SK-N-SH treated with all-trans-retinoic acid at 6 μM for 48 hours (cell line): ENCODE measurements around the gene EWSR1.

Source experiments
- ATAC-seq: fragments of 200-7000 bp; cut with Tn5 transposase; 3 replicates; pipeline ENCODE4 v1.9.1; 2020; ENCODE audit warnings: mild to moderate bottlenecking, moderate library complexity
- ARNTL ChIP-seq: fragments of 450-650 bp; formaldehyde crosslinking; IDR thresholded peaks from 2 replicates; pipeline ENCODE4 v1.5.0; 2020; ENCODE audit warnings: low read depth, mild to moderate bottlenecking, moderate library complexity, borderline replicate concordance
- BACH2 ChIP-seq: fragments of 250-450 bp; sonication (Bioruptor Pico); IDR thresholded peaks from 2 replicates; pipeline ENCODE4 v1.9.0; 2021; ENCODE audit warnings: mild to moderate bottlenecking, borderline replicate concordance
- CSDC2 ChIP-seq: fragments of 250-450 bp; sonication (Bioruptor Pico); IDR thresholded peaks from 2 replicates; pipeline ENCODE4 v1.5.0; 2020; ENCODE audit warnings: mild to moderate bottlenecking, moderate library complexity
- ESRRG ChIP-seq: fragments of 250-450 bp; sonication (Bioruptor Pico); IDR thresholded peaks from 2 replicates; pipeline ENCODE4 v1.6.1; 2021; ENCODE audit warnings: mild to moderate bottlenecking
- GLIS3 ChIP-seq: fragments of 250-450 bp; sonication (Bioruptor Pico); IDR thresholded peaks from 2 replicates; pipeline ENCODE4 v1.5.0; 2020; ENCODE audit warnings: mild to moderate bottlenecking, moderate library complexity
- ISL1 ChIP-seq: fragments of 250-450 bp; sonication (Bioruptor Pico); IDR thresholded peaks from 2 replicates; pipeline ENCODE4 v2.1.2; 2022; ENCODE audit warnings: mild to moderate bottlenecking, moderate library complexity
- OSR1 ChIP-seq: fragments of 250-450 bp; sonication (Bioruptor Pico); IDR thresholded peaks from 2 replicates; pipeline ENCODE4 v1.8.0; 2022; ENCODE audit warnings: moderate library complexity, mild to moderate bottlenecking, inconsistent platforms
- PPARA ChIP-seq: fragments of 250-450 bp; sonication (Bioruptor Pico); IDR thresholded peaks from 2 replicates; pipeline ENCODE4 v1.5.0; 2020; ENCODE audit warnings: mild to moderate bottlenecking, borderline replicate concordance
- RARB ChIP-seq: fragments of 250-450 bp; sonication (Bioruptor Pico); IDR thresholded peaks from 2 replicates; pipeline ENCODE4 v1.8.0; 2021; ENCODE audit warnings: mild to moderate bottlenecking, moderate library complexity
- SNAI2 ChIP-seq: fragments of 250-450 bp; sonication (Bioruptor Pico); IDR thresholded peaks from 2 replicates; pipeline ENCODE4 v1.5.0; 2020; ENCODE audit warnings: mild to moderate bottlenecking, moderate library complexity
- TCF4 ChIP-seq: fragments of 250-450 bp; sonication (Bioruptor Pico); IDR thresholded peaks from 2 replicates; pipeline ENCODE4 v1.8.0; 2021; ENCODE audit warnings: mild to moderate bottlenecking, moderate library complexity, borderline replicate concordance
- TOX ChIP-seq: fragments of 250-450 bp; sonication (Bioruptor Pico); IDR thresholded peaks from 2 replicates; pipeline ENCODE4 v1.8.0; 2021; ENCODE audit warnings: mild to moderate bottlenecking, moderate library complexity, borderline replicate concordance
- ZC3H10 ChIP-seq: fragments of 250-450 bp; sonication (Bioruptor Pico); IDR thresholded peaks from 2 replicates; pipeline ENCODE4 v1.5.1; 2021; ENCODE audit warnings: mild to moderate bottlenecking, moderate library complexity
- ZFP30 ChIP-seq: fragments of 450-650 bp; formaldehyde crosslinking; IDR thresholded peaks from 2 replicates; pipeline ENCODE4 v1.5.0; 2022; ENCODE audit warnings: mild to moderate bottlenecking, moderate library complexity
- ZNF565 ChIP-seq: fragments of 450-650 bp; formaldehyde crosslinking; conservative IDR thresholded peaks from 2 replicates; pipeline ENCODE4 v1.5.0; 2020; ENCODE audit warnings: low read depth, mild to moderate bottlenecking, moderate library complexity
- ZNF70 ChIP-seq: fragments of 450-650 bp; formaldehyde crosslinking; IDR thresholded peaks from 2 replicates; pipeline ENCODE4 v1.5.0; 2020; ENCODE audit warnings: mild to moderate bottlenecking, moderate library complexity
- ZNF8 ChIP-seq: fragments of 450-650 bp; formaldehyde crosslinking; IDR thresholded peaks from 2 replicates; pipeline ENCODE4 v1.5.0; 2020; ENCODE audit warnings: mild to moderate bottlenecking, moderate library complexity
- TF ChIP-seq, protein P1 (sequence below): fragments of 250-450 bp; sonication (Bioruptor Pico); IDR thresholded peaks from 2 replicates; pipeline ENCODE4 v1.5.0; 2020; ENCODE audit warnings: mild to moderate bottlenecking, moderate library complexity
- TF ChIP-seq, protein P2 (sequence below): fragments of 250-450 bp; sonication (Bioruptor Pico); IDR thresholded peaks from 2 replicates; pipeline ENCODE4 v1.5.1; 2020; ENCODE audit warnings: low read depth, mild to moderate bottlenecking, moderate library complexity
- TF ChIP-seq, protein P3 (sequence below): fragments of 250-450 bp; sonication (Bioruptor Pico); IDR thresholded peaks from 2 replicates; pipeline ENCODE4 v1.8.0; 2021; ENCODE audit warnings: low read depth, mild to moderate bottlenecking, moderate library complexity, borderline replicate concordance
- TF ChIP-seq, protein P4 (sequence below): fragments of 250-450 bp; sonication (Bioruptor Pico); IDR thresholded peaks from 2 replicates; pipeline ENCODE4 v1.5.1; 2021; ENCODE audit warnings: mild to moderate bottlenecking, moderate library complexity

The EWSR1 gene

DNA sequence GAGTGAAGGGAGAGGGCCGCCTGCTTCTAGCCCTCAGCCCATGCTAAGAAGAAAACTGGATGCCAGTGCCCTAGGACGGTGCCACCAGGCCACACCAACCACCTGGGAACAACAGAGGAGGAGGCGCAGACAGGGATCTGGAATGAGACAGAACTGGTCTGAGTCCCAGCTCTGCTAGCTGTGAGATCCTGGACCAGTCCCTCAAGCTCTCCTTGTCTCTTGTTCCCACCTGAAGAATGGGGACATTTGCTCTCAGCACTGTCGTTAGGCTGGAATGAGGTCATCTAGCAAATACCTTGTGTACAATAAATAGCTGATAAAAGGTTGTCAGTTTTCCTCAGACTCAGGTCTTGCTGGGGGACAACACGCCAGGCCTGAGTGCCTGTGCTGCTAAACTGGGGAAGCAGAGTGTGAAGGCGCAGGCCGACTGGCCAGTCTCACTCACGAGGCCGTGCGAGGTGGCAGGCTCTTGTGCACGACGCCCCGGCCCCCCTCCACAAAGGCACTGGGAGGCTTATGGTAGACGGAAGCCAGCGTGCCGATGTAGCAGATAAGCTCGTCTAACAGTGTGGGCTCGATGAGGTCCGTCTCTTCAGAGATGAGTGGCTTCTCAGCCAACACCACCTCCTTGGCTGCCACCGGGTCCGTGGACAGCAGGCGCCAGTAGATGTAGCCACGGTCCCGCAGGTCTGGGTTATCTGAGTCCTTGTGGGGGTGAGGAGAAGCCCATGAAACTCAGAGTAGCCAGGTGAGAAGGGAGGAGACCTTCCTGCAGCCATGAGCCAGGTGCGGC lies 73.2 kb downstream of the EWSR1 start (continued):
- TF ChIP-seq, protein P1, sequence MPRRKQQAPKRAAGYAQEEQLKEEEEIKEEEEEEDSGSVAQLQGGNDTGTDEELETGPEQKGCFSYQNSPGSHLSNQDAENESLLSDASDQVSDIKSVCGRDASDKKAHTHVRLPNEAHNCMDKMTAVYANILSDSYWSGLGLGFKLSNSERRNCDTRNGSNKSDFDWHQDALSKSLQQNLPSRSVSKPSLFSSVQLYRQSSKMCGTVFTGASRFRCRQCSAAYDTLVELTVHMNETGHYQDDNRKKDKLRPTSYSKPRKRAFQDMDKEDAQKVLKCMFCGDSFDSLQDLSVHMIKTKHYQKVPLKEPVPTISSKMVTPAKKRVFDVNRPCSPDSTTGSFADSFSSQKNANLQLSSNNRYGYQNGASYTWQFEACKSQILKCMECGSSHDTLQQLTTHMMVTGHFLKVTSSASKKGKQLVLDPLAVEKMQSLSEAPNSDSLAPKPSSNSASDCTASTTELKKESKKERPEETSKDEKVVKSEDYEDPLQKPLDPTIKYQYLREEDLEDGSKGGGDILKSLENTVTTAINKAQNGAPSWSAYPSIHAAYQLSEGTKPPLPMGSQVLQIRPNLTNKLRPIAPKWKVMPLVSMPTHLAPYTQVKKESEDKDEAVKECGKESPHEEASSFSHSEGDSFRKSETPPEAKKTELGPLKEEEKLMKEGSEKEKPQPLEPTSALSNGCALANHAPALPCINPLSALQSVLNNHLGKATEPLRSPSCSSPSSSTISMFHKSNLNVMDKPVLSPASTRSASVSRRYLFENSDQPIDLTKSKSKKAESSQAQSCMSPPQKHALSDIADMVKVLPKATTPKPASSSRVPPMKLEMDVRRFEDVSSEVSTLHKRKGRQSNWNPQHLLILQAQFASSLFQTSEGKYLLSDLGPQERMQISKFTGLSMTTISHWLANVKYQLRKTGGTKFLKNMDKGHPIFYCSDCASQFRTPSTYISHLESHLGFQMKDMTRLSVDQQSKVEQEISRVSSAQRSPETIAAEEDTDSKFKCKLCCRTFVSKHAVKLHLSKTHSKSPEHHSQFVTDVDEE (CRISPR knock-in tag): no peak
- TF ChIP-seq TCF4 (CRISPR knock-in tag) (no peak), ARNTL (CRISPR knock-in tag) (no peak), OSR1 (no peak)

DNA sequence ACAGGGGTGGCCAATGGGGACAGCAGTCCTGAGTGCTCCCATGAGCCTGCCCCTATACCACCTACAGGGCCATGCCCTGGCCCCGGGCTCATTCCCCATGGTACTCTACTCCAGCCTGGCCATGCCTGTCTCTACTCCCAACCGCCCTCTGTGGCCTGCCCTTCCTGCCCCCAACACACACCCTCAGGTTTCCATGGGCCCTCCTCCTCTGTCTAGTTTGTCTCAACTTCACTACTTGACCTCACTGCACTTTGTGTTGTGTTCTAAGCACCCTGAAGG lies 73.7 kb downstream of the EWSR1 start:
- no peak for ATAC-seq
- TF ChIP-seq, protein P2, sequence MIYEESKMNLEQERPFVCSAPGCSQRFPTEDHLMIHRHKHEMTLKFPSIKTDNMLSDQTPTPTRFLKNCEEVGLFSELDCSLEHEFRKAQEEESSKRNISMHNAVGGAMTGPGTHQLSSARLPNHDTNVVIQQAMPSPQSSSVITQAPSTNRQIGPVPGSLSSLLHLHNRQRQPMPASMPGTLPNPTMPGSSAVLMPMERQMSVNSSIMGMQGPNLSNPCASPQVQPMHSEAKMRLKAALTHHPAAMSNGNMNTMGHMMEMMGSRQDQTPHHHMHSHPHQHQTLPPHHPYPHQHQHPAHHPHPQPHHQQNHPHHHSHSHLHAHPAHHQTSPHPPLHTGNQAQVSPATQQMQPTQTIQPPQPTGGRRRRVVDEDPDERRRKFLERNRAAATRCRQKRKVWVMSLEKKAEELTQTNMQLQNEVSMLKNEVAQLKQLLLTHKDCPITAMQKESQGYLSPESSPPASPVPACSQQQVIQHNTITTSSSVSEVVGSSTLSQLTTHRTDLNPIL: no peak
- TF ChIP-seq, protein P3, sequence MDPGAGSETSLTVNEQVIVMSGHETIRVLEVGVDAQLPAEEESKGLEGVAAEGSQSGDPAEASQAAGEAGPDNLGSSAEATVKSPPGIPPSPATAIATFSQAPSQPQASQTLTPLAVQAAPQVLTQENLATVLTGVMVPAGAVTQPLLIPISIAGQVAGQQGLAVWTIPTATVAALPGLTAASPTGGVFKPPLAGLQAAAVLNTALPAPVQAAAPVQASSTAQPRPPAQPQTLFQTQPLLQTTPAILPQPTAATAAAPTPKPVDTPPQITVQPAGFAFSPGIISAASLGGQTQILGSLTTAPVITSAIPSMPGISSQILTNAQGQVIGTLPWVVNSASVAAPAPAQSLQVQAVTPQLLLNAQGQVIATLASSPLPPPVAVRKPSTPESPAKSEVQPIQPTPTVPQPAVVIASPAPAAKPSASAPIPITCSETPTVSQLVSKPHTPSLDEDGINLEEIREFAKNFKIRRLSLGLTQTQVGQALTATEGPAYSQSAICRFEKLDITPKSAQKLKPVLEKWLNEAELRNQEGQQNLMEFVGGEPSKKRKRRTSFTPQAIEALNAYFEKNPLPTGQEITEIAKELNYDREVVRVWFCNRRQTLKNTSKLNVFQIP (CRISPR knock-in tag): no peak
- TF ChIP-seq PPARA (CRISPR knock-in tag): no peak
- TF ChIP-seq CSDC2 (CRISPR knock-in tag): no peak
- TF ChIP-seq ISL1: no peak
- TF ChIP-seq, protein P4, sequence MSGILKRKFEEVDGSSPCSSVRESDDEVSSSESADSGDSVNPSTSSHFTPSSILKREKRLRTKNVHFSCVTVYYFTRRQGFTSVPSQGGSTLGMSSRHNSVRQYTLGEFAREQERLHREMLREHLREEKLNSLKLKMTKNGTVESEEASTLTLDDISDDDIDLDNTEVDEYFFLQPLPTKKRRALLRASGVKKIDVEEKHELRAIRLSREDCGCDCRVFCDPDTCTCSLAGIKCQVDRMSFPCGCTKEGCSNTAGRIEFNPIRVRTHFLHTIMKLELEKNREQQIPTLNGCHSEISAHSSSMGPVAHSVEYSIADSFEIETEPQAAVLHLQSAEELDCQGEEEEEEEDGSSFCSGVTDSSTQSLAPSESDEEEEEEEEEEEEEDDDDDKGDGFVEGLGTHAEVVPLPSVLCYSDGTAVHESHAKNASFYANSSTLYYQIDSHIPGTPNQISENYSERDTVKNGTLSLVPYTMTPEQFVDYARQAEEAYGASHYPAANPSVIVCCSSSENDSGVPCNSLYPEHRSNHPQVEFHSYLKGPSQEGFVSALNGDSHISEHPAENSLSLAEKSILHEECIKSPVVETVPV (CRISPR knock-in tag): no peak
- TF ChIP-seq TCF4 (CRISPR knock-in tag): no peak
- TF ChIP-seq ESRRG (CRISPR knock-in tag): no peak
- TF ChIP-seq BACH2 (CRISPR knock-in tag): no peak
- no peak for TF ChIP-seq ARNTL (CRISPR knock-in tag)
- TF ChIP-seq ZFP30 (CRISPR knock-in tag): no peak
- TF ChIP-seq ZNF565 (CRISPR knock-in tag): no peak
- TF ChIP-seq ZNF8 (CRISPR knock-in tag): no peak
- no peak for TF ChIP-seq OSR1

DNA sequence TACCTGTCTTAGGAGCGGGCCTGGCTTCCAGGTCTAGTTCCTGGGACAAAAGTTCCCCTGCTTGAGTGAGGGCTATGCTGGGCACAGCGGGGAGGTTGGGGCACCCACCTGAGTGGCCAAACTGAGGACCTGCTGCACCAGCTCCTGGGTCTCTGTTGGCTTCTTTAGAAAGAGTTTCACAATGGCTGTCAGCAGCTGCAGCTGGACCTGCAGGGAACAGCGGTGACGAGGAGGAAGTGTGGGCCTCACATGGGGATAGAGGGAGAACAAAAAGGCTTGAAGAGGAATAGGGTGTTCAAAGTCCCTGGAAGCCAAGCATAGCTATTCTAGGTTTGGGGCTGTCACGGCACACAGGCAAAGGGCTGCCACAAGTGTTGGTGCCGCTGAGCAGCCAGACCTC lies 74.1 kb downstream of the EWSR1 start:
- TF ChIP-seq, protein P2: no peak
- TF ChIP-seq ZNF565 (CRISPR knock-in tag) (no peak), GLIS3 (CRISPR knock-in tag) (no peak), ZFP30 (CRISPR knock-in tag) (no peak), ESRRG (CRISPR knock-in tag) (no peak), CSDC2 (CRISPR knock-in tag) (no peak), PPARA (CRISPR knock-in tag) (no peak), TOX (CRISPR knock-in tag) (no peak), ZNF8 (CRISPR knock-in tag) (no peak), TCF4 (CRISPR knock-in tag) (no peak), ZNF70 (CRISPR knock-in tag) (no peak), ISL1 (no peak), SNAI2 (CRISPR knock-in tag) (no peak), RARB (CRISPR knock-in tag) (no peak), ZC3H10 (CRISPR knock-in tag) (no peak)
- TF ChIP-seq, protein P4 (CRISPR knock-in tag): no peak
- TF ChIP-seq, protein P1 (CRISPR knock-in tag): no peak
- TF ChIP-seq, protein P3 (CRISPR knock-in tag): no peak
- TF ChIP-seq, all 23 proteins: peak for 0
- no peak for ATAC-seq
